H9 (cell line): ENCODE measurements around the gene ARHGAP4. TPM values are rescaled to one million over a fixed set of nuclear protein-coding genes. Genes with fewer than 3 reads are reported as not detected.

Experiments
- DNase-seq: peaks from one replicate; pipeline ENCODE4 v3.0.0-alpha.2; 2017
- H2AFZ ChIP-seq: one replicate; pipeline ENCODE4 v1.6.1; 2013; ENCODE audit warnings: mild to moderate bottlenecking, low read length, control low read depth, moderate library complexity
- H2AK5ac ChIP-seq: 2 replicates; pipeline ENCODE4 v1.6.1; 2013; ENCODE audit warnings: low read length, control low read depth, mixed read lengths; ENCODE audit not compliant: insufficient read length
- H2BK120ac ChIP-seq: one replicate; pipeline ENCODE4 v1.6.1; 2013; ENCODE audit warnings: low read depth, mild to moderate bottlenecking, low read length, control low read depth, inconsistent platforms; ENCODE audit not compliant: poor library complexity, severe bottlenecking
- H2BK12ac ChIP-seq: 2 replicates; pipeline ENCODE4 v1.6.1; 2013; ENCODE audit warnings: low read length, control low read depth, mixed read lengths, low read depth; ENCODE audit not compliant: insufficient read length
- H2BK15ac ChIP-seq: 2 replicates; pipeline ENCODE4 v1.6.1; 2013; ENCODE audit warnings: low read depth, low read length, control low read depth
- H2BK20ac ChIP-seq: one replicate; pipeline ENCODE4 v1.6.1; 2013; ENCODE audit warnings: low read depth, mild to moderate bottlenecking, low read length, control low read depth, inconsistent platforms; ENCODE audit not compliant: poor library complexity, severe bottlenecking
- H2BK5ac ChIP-seq: 2 replicates; pipeline ENCODE4 v1.6.1; 2013; ENCODE audit warnings: low read length, control low read depth, mixed read lengths; ENCODE audit not compliant: insufficient read length
- H3K14ac ChIP-seq: 2 replicates; pipeline ENCODE4 v1.6.1; 2013; ENCODE audit warnings: low read length, control low read depth; ENCODE audit not compliant: insufficient read depth
- H3K18ac ChIP-seq: 2 replicates; pipeline ENCODE4 v1.6.1; 2013; ENCODE audit warnings: low read depth, mild to moderate bottlenecking, mixed read lengths, low read length, control low read depth; ENCODE audit not compliant: insufficient read length
- H3K23ac ChIP-seq: 2 replicates; pipeline ENCODE4 v1.6.1; 2013; ENCODE audit warnings: low read length, control low read depth, mixed read lengths, low read depth; ENCODE audit not compliant: insufficient read length
- H3K23me2 ChIP-seq: 2 replicates; pipeline ENCODE4 v1.6.1; 2013; ENCODE audit warnings: low read depth, mild to moderate bottlenecking, mixed read lengths, low read length, control low read depth; ENCODE audit not compliant: insufficient read length, poor library complexity, severe bottlenecking
- H3K27ac ChIP-seq: 2 replicates; pipeline ENCODE4 v1.5.1; 2013; ENCODE audit warnings: low read length, control low read depth, mixed read lengths, low read depth; ENCODE audit not compliant: insufficient read length
- H3K27me3 ChIP-seq: 2 replicates; pipeline ENCODE4 v1.6.1; 2013; ENCODE audit warnings: low read length, control low read depth, inconsistent platforms; ENCODE audit not compliant: insufficient read depth
- H3K4ac ChIP-seq: 2 replicates; pipeline ENCODE4 v1.6.1; 2013; ENCODE audit warnings: low read depth, mild to moderate bottlenecking, control low read depth, inconsistent platforms, low read length, moderate library complexity
- H3K4me1 ChIP-seq: 2 replicates; pipeline ENCODE4 v1.6.1; 2013; ENCODE audit warnings: low read length, control low read depth, inconsistent platforms; ENCODE audit not compliant: insufficient read depth
- H3K4me2 ChIP-seq: 2 replicates; pipeline ENCODE4 v1.6.1; 2013; ENCODE audit warnings: low read length, control low read depth, mixed read lengths; ENCODE audit not compliant: insufficient read length, insufficient read depth
- H3K56ac ChIP-seq: 2 replicates; pipeline ENCODE4 v1.6.1; 2013; ENCODE audit warnings: low read depth, mild to moderate bottlenecking, mixed read lengths, low read length, control low read depth; ENCODE audit not compliant: insufficient read length
- H3K79me1 ChIP-seq: 2 replicates; pipeline ENCODE4 v1.6.1; 2013; ENCODE audit warnings: low read depth, mild to moderate bottlenecking, moderate library complexity, low read length, control low read depth, inconsistent platforms; ENCODE audit not compliant: insufficient read depth, poor library complexity, severe bottlenecking
- H3K79me2 ChIP-seq: 2 replicates; pipeline ENCODE4 v1.6.1; 2013; ENCODE audit warnings: low read length, control low read depth, inconsistent platforms; ENCODE audit not compliant: insufficient read depth
- H3K9ac ChIP-seq: 2 replicates; pipeline ENCODE4 v1.6.1; 2013; ENCODE audit warnings: low read length, control low read depth, mixed read lengths; ENCODE audit not compliant: insufficient read length; ENCODE audit errors: extremely low read depth
- H3K9me3 ChIP-seq: one replicate; pipeline ENCODE4 v1.6.1; 2013; ENCODE audit warnings: low read depth, low read length, inconsistent platforms; ENCODE audit not compliant: control insufficient read depth
- H3T11ph ChIP-seq: one replicate; pipeline ENCODE4 v1.6.1; 2013; ENCODE audit warnings: mild to moderate bottlenecking, low read length, control low read depth, inconsistent platforms
- H4K20me1 ChIP-seq: one replicate; pipeline ENCODE4 v1.6.1; 2013; ENCODE audit not compliant: control insufficient read depth, insufficient read length, insufficient read depth
- H4K5ac ChIP-seq: 2 replicates; pipeline ENCODE4 v1.6.1; 2013; ENCODE audit warnings: low read depth, mild to moderate bottlenecking, mixed read lengths, low read length, control low read depth; ENCODE audit not compliant: insufficient read length
- H4K8ac ChIP-seq: replicated peaks from 2 replicates; pipeline ENCODE4 v1.6.1; 2013; ENCODE audit warnings: low read length, control low read depth, mixed read lengths, low read depth; ENCODE audit not compliant: insufficient read length
- H4K91ac ChIP-seq: 2 replicates; pipeline ENCODE4 v1.6.1; 2013; ENCODE audit warnings: low read depth, mild to moderate bottlenecking, moderate library complexity, mixed read lengths, low read length, control low read depth; ENCODE audit not compliant: insufficient read length
- H3K27ac Mint-ChIP-seq, 3 experiments: 2 replicates in 2 of 3; 3 replicates in 1 of 3; pipeline ENCODE4 v1.8.0; 2020 to 2021; ENCODE audit warnings: mixed read lengths in 3 of 3, mild to moderate bottlenecking in 1 of 3, moderate library complexity in 1 of 3
- H3K27me3 Mint-ChIP-seq: 2 replicates; pipeline ENCODE4 v1.8.0; 2021; ENCODE audit warnings: low read depth, mild to moderate bottlenecking, moderate library complexity, mixed read lengths
- H3K36me3 Mint-ChIP-seq, 3 experiments: 2 replicates in 2 of 3; 3 replicates in 1 of 3; pipeline ENCODE4 v1.8.0; 2020 to 2021; ENCODE audit warnings: low read depth in 3 of 3, mixed read lengths in 3 of 3; ENCODE audit not compliant: insufficient read depth in 1 of 3
- H3K4me1 Mint-ChIP-seq, 2 experiments: 2 replicates each; pipeline ENCODE4 v1.8.0; 2020; ENCODE audit warnings: mixed read lengths in 2 of 2
- H3K4me3 Mint-ChIP-seq, 2 experiments: 2 replicates in 1 of 2; 3 replicates in 1 of 2; pipeline ENCODE4 v1.8.0; 2020 to 2021; ENCODE audit warnings: mild to moderate bottlenecking in 2 of 2, mixed read lengths in 2 of 2, moderate library complexity in 1 of 2
- H3K9me3 Mint-ChIP-seq, 2 experiments: 2 replicates in 1 of 2; 3 replicates in 1 of 2; pipeline ENCODE4 v1.8.0; 2020; ENCODE audit warnings: mild to moderate bottlenecking in 2 of 2, mixed read lengths in 2 of 2, moderate library complexity in 1 of 2
- CTCF ChIP-seq: fragments of 200-600 bp; sonication (generic); conservative IDR thresholded peaks from 3 replicates; pipeline ENCODE4 v1.8.0; 2021; ENCODE audit warnings: antibody characterized with exemption, mild to moderate bottlenecking
- WGBS: extraction: QIAGEN DNeasy Blood & Tissue Kit; methylation state at CpG from one replicate; pipeline ENCODE4 v1.1.7; 2013; ENCODE audit warnings: missing lambda C conversion rate, low lambda C conversion rate, mixed read lengths; ENCODE audit not compliant: insufficient read length; ENCODE audit errors: extremely low coverage; 5-methylcytosine and 5-hydroxymethylcytosine counted together
- total RNA-seq: library from RNA; stranded (reverse); gene quantifications from 2 replicates; pipeline ENCODE4 v1.2.1, GENCODE V29; 2021

Gene ARHGAP4
- total RNA-seq, 1 experiment from 2014 or later, result 37.8 TPM

- no peak overlapping the region for H4K91ac ChIP-seq
- H3K27me3 Mint-ChIP-seq, result no peaks in the 10 kb centered on the region
- no peak overlapping the region for H2BK5ac ChIP-seq
- peaks cover 10 to 39% of the 10 kb centered on the region in 2 experiments for H3K4me1 Mint-ChIP-seq
- H2AK5ac ChIP-seq, result no peak overlapping the region
- H3K36me3 Mint-ChIP-seq, result peaks cover 12 to 33% (median 23%) of the 10 kb centered on the region in 3 experiments
- no peak overlapping the region for H3K4me2 ChIP-seq
- no peak overlapping the region for H3K14ac ChIP-seq
- no CpG with 5 or more reads among the region's 6 CpGs for WGBS
- no peak overlapping the region for H2BK12ac ChIP-seq
- peaks cover 14 to 23% of the 10 kb centered on the region in 2 experiments for H3K9me3 Mint-ChIP-seq
- H3K18ac ChIP-seq, result no peak overlapping the region
- H3K4ac ChIP-seq, result no peak overlapping the region
- no peak overlapping the region for H3T11ph ChIP-seq
- no peaks in the 10 kb centered on the region for H3K79me1 ChIP-seq
- H3K4me3 Mint-ChIP-seq, result peak overlapping the region in 1 of 2 experiments; percentile 40; a peak in 1 of 5 replicates
- H4K20me1 ChIP-seq, result no peaks in the 10 kb centered on the region
- no peak overlapping the region for H3K23ac ChIP-seq
- H2BK20ac ChIP-seq, result no peak overlapping the region
- H3K9me3 ChIP-seq, result no peaks in the 10 kb centered on the region
- H3K27ac ChIP-seq, result no peak overlapping the region
- H3K23me2 ChIP-seq, result no peaks in the 10 kb centered on the region
- no peaks in the 10 kb centered on the region for H3K79me2 ChIP-seq
- no peak for DNase-seq
- no peaks in the 10 kb centered on the region for H3K4me1 ChIP-seq
- H2BK120ac ChIP-seq, result no peak overlapping the region
- H4K8ac ChIP-seq, result no peak overlapping the region
- no peaks in the 10 kb centered on the region for H3K27me3 ChIP-seq
- H2AFZ ChIP-seq, result no peak overlapping the region
- no peak overlapping the region for H4K5ac ChIP-seq
- TF ChIP-seq CTCF, result no peak
- no peak overlapping the region for H2BK15ac ChIP-seq
- no peak overlapping the region for H3K9ac ChIP-seq
- no peak overlapping the region for H3K56ac ChIP-seq
- H3K27ac Mint-ChIP-seq, result no peak overlapping the region; a peak in 1 of 7 replicates
Measured at GRCh38 chrX:153944800-153945150, 18.7 kb upstream of the ARHGAP4 start.
